Lower leg skin (tissue), 4 donors: Measurements from ENCODE around the gene ACR. TPM values are rescaled to one million over a fixed set of nuclear protein-coding genes. Genes with fewer than 3 reads are reported as not detected.
"Not testable (repeated sequence)": the region's sequence is repeated elsewhere in the genome, so short reads cannot be mapped to it uniquely, and the experiment has no call there.

Experiments
- DNase-seq, 2 donors: peaks; one replicate each; pipeline ENCODE4 v3.0.0-alpha.2; 2019; ENCODE audit warnings: low spot score in 2 of 2
- H3K4me3 ChIP-seq: fragments of 200-600 bp; sonication (generic); 2 replicates; pipeline ENCODE4 v1.5.1; 2017; ENCODE audit warnings: mild to moderate bottlenecking, low read depth; ENCODE audit not compliant: poor library complexity, severe bottlenecking
- CTCF ChIP-seq, 3 donors: fragments of 450-650 bp; IDR thresholded peaks; one replicate each; pipeline ENCODE4 v1.5.1; 2016; ENCODE audit warnings: antibody characterized with exemption in 3 of 3, mild to moderate bottlenecking in 3 of 3, moderate library complexity in 2 of 3
- POLR2A ChIP-seq, 2 donors: fragments of 450-650 bp; IDR thresholded peaks; one replicate each; pipeline ENCODE4 v1.6.1; 2016 to 2017; ENCODE audit warnings: antibody characterized with exemption in 2 of 2, mild to moderate bottlenecking in 1 of 2, moderate library complexity in 1 of 2
- WGBS, 2 donors: methylation state at CpG; one replicate each; pipeline ENCODE4 v1.1.5; 2018; 5-methylcytosine and 5-hydroxymethylcytosine counted together
- intact Hi-C: fragments of 100-400 bp; cut with DNase I; formaldehyde crosslinking; loops from one replicate; pipeline ENCODE4 v1.15.0; 2023; ENCODE audit warnings: low total_unique reads
- total RNA-seq, 4 donors: library from RNA; depleted of rRNA; stranded (reverse); fragments of >200 nt; gene quantifications; one replicate each; pipeline ENCODE4 v1.1.0, GENCODE V29; 2016

The ACR gene
- total RNA-seq, 4 donors from 2014 or later = 0.65 to 0.97 TPM; not detected in 2

- H3K4me3 ChIP-seq = no peak overlapping the region
- no peak for TF ChIP-seq CTCF (IDR thresholded peaks at IDR 0.05)
- TF ChIP-seq POLR2A (IDR thresholded peaks at IDR 0.05) = no peak
- 88 to 90% methylated on average over 13 of the region's 13 CpGs for WGBS, 2 donors
- DNase-seq = peak in 1 of 2 donors; percentile 77
- intact Hi-C loops = no loop called here
These were observed 2.8 kb upstream of the ACR start for GRCh38 chr22:50734986-50735738.

GRCh38 chr22:50735739-50736030, 2.3 kb upstream of the ACR start:
- WGBS, 2 donors = 76 to 88% methylated on average over 6 of the region's 6 CpGs
- DNase-seq = no peak
- no peak overlapping the region for H3K4me3 ChIP-seq
- no peak for TF ChIP-seq POLR2A (IDR thresholded peaks at IDR 0.05)
- TF ChIP-seq CTCF (IDR thresholded peaks at IDR 0.05) = no peak
- intact Hi-C loops = no loop called here

- 88 to 91% methylated on average over 10 of the region's 10 CpGs for WGBS, 2 donors
- DNase-seq = peak in 1 of 2 donors; percentile 64
- TF ChIP-seq CTCF (IDR thresholded peaks at IDR 0.05) (no peak), POLR2A (IDR thresholded peaks at IDR 0.05) (no peak)
- intact Hi-C loops = no loop called here
- H3K4me3 ChIP-seq = no peak overlapping the region
These were observed 734 bp downstream of the ACR start for GRCh38 chr22:50738649-50739227.

GRCh38 chr22:50739279-50739691, 1.3 kb downstream of the ACR start:
- WGBS, 2 donors = 65 to 77% methylated on average over 16 to 17 of the region's 17 CpGs
- intact Hi-C loops = no loop called here
- no peak for TF ChIP-seq CTCF (IDR thresholded peaks at IDR 0.05)
- TF ChIP-seq POLR2A (IDR thresholded peaks at IDR 0.05) = no peak
- H3K4me3 ChIP-seq = no peak overlapping the region
- peak in 1 of 2 donors; percentile 75 for DNase-seq

GRCh38 chr22:50739894-50740293, 1.9 kb downstream of the ACR start:
- WGBS, 2 donors = 77 to 83% methylated on average over 12 of the region's 12 CpGs
- TF ChIP-seq POLR2A (IDR thresholded peaks at IDR 0.05) = no peak
- no peak for TF ChIP-seq CTCF (IDR thresholded peaks at IDR 0.05)
- no peak overlapping the region for H3K4me3 ChIP-seq
- intact Hi-C loops = no loop called here
- DNase-seq = peak in 1 of 2 donors; percentile 74

- intact Hi-C loops, H3K4me3 ChIP-seq, DNase-seq: not testable (repeated sequence)
- WGBS, 2 donors = 88 to 93% methylated on average over 5 of the region's 5 CpGs
These were observed 2.7 kb downstream of the ACR start for GRCh38 chr22:50740714-50741113.

GRCh38 chr22:50744424-50744823, 6.4 kb downstream of the ACR start:
- H3K4me3 ChIP-seq, intact Hi-C loops, DNase-seq: not testable (repeated sequence)
- 65% methylated on average over 4 to 6 of the region's 12 CpGs for whole genome bisulfite sequencing, 2 donors

- H3K4me3 ChIP-seq, intact Hi-C loops: not testable (repeated sequence)
- 64 to 85% methylated on average over 1 of the region's 1 CpG for WGBS, 2 donors
These were observed 9.5 kb downstream of the ACR start for GRCh38 chr22:50747521-50747920.

GRCh38 chr22:50748630-50749029, 10.6 kb downstream of the ACR start:
- H3K4me3 ChIP-seq, DNase-seq, intact Hi-C loops: not testable (repeated sequence)
- 76 to 77% methylated on average over 7 to 9 of the region's 13 CpGs for WGBS, 2 donors

More at GRCh38 chr22:50747521-50747920, 9.5 kb downstream of the ACR start:
- DNase-seq = not testable (repeated sequence)
